ENCODE data around the gene BAD. TPM values are rescaled to one million over a fixed set of nuclear protein-coding genes. Genes with fewer than 3 reads are reported as not detected.

The BAD gene
- total RNA-seq, 1 donor: 26.7 TPM

Other genes with a start within 250 kb of the BAD start
- not detected for gene FLRT1, start 248.7 kb downstream of the BAD start, total RNA-seq
- gene MACROD1, start 118.6 kb downstream of the BAD start, total RNA-seq: 4.0 TPM
- gene STIP1, start 98.5 kb downstream of the BAD start, total RNA-seq: 36.8 TPM
- 105 TPM for gene FERMT3, start 77.9 kb downstream of the BAD start, total RNA-seq
- 5.2 TPM for gene TRPT1, start 58.5 kb downstream of the BAD start, total RNA-seq
- gene NUDT22, start 58.4 kb downstream of the BAD start, total RNA-seq: 19.4 TPM
- gene DNAJC4, start 54.1 kb downstream of the BAD start, total RNA-seq: 13.1 TPM
- gene VEGFB, start 50.1 kb downstream of the BAD start, total RNA-seq: 9.1 TPM
- gene FKBP2, start 43.6 kb downstream of the BAD start, total RNA-seq: 8.1 TPM
- 26.4 TPM for gene PPP1R14B, start 37.7 kb downstream of the BAD start, total RNA-seq
- gene PLCB3, start 33.1 kb downstream of the BAD start, total RNA-seq: 3.7 TPM
- 13.9 TPM for gene GPR137, start 1.2 kb upstream of the BAD start, total RNA-seq
- not detected for gene KCNK4, start 6.6 kb upstream of the BAD start, total RNA-seq
- gene CATSPERZ, start 15.7 kb upstream of the BAD start, total RNA-seq: not detected
- gene ESRRA, start 20.9 kb upstream of the BAD start, total RNA-seq: 8.5 TPM
- 62.1 TPM for gene TRMT112, start 32.9 kb upstream of the BAD start, total RNA-seq
- gene PRDX5, start 33.5 kb upstream of the BAD start, total RNA-seq: 42.5 TPM
- 42.7 TPM for gene CCDC88B, start 55.5 kb upstream of the BAD start, total RNA-seq
- 23.5 TPM for gene RPS6KA4, start 74.5 kb upstream of the BAD start, total RNA-seq